HG02763 (cell line): Measurements from ENCODE around the gene RHAG.
"Not testable (repeated sequence)": the region's sequence is repeated elsewhere in the genome, so short reads cannot be mapped to it uniquely, and the experiment has no call there.

ENCODE experiments used
- ATAC-seq: cut with Tn5 transposase; IDR thresholded peaks from one replicate; pipeline ENCODE4 v1.9.1; 2021; ENCODE audit warnings: mild to moderate bottlenecking, moderate library complexity; ENCODE audit not compliant: unreplicated experiment

The RHAG gene

DNA sequence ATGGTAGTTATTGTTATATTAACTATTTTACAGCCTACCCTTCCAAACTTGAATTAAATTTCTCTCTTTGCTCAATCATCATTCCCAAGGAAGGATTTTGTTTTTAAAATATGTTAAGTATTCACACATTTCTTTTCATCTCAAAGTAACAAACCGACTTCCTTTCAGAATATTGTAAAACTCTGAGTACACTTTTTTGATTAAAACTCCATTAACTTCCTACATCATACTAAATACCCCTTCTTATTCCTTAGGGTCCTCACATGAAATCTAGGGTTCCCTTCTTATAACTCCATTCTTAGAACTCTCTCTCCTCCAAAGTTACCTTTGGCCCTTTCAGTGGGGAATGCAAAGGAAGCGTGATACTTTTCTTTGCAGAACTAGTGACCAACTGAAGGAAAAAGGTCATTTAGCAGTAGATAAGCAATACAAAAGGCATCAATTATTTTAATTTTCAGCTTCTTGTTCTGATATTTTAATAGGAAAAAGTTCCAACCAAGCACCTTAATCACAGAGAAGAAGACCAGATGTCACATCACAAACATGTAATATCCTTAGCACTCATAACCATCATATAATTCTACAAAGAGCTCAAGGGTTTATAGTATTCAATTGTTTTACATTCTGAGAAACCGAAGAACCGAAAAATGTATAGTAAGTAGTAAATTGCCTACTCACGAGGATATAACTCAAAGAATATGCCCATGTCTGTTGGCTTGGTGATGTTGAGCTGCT lies 494 bp downstream of the RHAG start:
- no peak for ATAC-seq

GRCh38 chr6:49635480-49635879 lies 1.2 kb downstream of the RHAG start:
- ATAC-seq = no peak

- ATAC-seq = no peak
Observed at GRCh38 chr6:49634836-49635218, 1.8 kb downstream of the RHAG start.

- ATAC-seq = no peak
Observed at GRCh38 chr6:49634092-49634835, 2.4 kb downstream of the RHAG start.

- ATAC-seq = no peak
Observed at GRCh38 chr6:49633541-49633940, 3.1 kb downstream of the RHAG start.

DNA sequence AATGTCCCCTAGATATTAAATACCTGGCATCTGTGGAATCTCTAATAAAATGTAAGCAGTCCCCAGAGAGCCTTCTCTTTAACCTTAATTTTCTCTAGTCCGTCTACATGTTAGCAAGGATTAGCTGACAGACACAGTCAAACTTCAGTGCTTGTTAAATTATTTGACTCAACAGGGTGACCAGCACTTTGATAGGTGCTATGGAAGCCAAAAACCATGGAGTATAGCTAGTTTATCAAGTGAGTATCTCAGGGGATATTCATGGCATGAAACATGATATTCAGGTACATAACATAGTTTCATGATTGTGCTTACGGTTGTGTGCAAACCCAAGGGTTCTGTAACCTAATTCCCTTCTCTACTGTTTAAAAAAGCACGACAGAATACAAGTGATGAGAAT lies 3.9 kb downstream of the RHAG start:
- ATAC-seq = no peak

- ATAC-seq = not testable (repeated sequence)
Observed at GRCh38 chr6:49629485-49630088, 7.1 kb downstream of the RHAG start.

- no peak for ATAC-seq
Observed at GRCh38 chr6:49626811-49627210, 9.8 kb downstream of the RHAG start.

DNA sequence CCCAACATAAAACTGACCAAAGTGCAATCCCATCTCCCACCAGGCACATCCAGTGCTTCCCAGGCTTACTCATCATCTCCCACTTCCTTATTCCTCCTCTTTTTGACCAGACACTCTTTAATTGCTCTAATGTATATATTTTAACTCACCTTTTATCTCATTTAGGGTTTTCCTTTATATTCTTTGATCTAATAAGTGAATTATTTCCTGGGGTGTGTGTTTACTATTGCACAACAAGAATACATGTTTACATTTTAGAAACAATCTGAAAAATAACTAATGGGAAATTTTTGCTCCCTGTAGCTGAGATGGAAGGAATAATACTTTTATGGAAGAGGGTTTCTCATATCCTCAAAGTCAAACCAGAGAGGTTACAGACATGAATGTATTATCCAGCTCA lies 18.4 kb downstream of the RHAG start:
- no peak for ATAC-seq

GRCh38 chr6:49614144-49614543 lies 22.5 kb downstream of the RHAG start:
- not testable (repeated sequence) for ATAC-seq

GRCh38 chr6:49609285-49609684 lies 27.4 kb downstream of the RHAG start:
- no peak for ATAC-seq

GRCh38 chr6:49608275-49608674 lies 28.4 kb downstream of the RHAG start:
- not testable (repeated sequence) for ATAC-seq

DNA sequence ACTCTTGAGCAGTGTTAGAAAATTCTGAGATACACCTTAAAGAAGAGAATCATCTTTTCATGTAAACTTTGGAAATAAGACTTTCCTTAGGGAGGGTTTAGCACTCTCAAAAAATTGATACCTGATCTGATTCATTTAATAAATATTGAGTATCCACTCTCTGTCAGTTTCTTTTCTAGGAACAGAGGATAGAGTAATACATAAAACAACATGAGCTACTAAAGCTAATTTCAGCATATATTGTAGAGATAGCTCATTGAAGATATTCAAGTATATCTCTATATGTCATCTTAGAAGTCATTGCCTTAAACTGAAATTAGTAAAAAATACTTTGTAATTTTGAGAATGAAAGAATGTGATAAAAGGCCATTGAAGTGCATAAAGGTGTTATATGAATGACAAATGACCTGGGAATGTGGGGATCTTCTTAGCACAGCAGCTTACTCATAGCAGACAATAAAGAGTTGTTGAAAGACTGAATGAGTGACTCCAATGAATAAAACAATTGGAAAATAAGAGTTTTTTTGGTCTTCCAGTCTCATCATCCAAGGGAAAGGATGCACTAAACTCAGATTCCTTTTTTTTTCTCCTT lies 29.2 kb downstream of the RHAG start:
- ATAC-seq = no peak

DNA sequence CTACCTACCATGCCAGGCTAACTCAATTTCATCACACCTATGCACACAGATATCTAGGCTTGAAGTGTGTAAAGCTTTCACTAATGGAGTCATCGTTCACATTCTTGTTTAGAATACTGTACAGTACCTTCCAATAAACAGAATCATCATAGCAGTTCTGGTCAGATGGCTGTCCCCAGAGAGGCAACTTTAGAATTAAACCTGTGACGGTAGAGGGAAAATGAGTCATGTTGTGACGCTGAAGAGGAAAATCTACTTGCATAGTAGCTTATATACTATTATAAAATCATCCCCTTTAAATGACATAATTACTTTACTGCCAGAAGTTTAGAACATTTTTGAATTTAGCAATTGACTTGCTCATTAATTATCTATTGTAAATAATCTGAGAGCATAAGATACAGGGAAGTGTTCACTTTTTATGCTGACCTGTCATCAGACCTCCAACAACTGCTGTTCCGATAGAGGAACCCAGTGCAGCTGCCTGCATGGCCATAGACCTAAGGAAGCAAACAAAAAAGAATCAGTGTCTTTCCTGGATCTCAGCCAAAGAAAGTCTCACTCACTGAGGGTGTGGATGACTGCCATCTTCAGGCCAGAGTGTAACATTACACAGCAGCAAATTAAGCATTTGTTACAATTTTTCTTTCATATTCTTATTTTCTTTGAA lies 29.8 kb downstream of the RHAG start:
- ATAC-seq = peak; percentile 94

GRCh38 chr6:49604080-49604479 lies 32.6 kb downstream of the RHAG start:
- not testable (repeated sequence) for ATAC-seq

DNA sequence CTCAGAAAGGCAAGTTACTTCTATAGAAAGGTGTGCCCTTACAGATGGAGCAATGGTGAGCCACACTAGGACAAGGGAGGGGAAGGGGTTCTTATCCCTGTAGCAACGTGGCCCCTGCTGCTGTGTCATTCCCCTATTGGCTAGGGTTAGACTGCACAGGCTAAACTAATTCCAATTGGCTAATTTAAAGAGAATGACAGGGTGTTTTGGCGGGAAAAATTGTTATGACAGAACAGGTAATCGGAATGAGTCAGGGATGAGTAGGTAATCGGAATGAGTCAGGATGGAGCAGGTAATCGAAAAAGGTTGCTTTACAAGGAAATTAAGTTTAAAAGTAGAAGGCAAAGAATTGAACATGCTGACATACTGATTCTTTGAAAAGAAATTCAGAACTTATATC lies 49.4 kb downstream of the RHAG start:
- not testable (repeated sequence) for ATAC-seq

DNA sequence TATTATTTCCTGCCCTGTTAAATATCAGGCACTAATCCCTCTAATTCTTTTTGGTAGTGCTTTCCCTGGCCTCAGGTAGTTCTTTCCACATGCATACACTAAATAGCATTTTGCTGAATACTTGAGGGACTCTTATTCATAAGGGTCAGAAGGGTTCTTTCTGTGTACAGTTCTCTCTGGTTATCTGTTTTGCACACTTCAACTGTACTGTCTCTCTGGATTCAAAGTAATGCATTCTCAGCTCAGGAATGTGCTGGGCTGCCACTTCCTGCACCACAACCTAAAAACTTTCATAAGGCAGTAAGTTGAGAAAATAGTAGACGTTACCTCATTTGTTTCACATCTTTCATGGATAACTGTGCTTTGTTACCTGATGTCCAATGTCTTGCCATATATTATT lies 54.1 kb downstream of the RHAG start:
- ATAC-seq = no peak

GRCh38 chr6:49579649-49580048 lies 57.0 kb downstream of the RHAG start:
- no peak for ATAC-seq

DNA sequence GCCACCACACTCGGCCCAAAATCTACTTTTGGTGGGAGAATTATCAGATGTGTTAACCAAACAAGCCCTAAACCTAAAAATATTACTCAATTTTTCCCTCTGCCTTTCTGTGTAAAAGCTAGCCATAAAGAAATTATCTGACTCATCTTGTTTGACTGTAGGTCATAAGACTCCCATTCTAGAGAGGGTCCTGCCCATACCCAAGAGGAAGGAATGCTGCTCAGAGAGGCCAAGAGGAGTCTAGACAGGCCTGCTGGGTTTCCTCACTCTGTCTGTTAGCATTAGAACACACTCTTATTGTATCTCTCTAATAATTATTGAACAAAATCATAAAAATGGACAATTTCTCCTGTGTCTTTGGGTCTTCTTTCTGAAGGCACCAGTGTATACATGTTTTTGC lies 60.0 kb downstream of the RHAG start:
- no peak for ATAC-seq

- no peak for ATAC-seq
Observed at GRCh38 chr6:49570474-49571079, 66.1 kb downstream of the RHAG start.

DNA sequence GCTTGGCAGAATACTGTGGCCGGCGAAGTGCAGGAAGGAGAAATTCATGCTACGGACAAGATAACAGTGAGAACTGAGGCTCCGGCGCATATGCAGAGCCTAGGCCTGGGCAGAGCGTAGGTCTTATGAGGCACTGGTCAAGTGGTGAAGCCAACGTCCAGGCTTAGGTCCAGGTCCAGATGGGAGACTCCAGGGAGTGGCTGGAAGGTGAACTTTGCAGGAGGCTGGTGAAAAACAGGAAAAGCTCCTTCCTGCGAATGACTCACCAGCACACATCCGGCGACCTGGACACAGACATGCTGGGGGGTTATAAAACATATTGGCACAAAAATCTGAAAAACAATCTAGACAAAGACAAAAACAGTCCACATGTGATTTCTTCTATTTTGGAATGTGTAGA lies 70.8 kb downstream of the RHAG start:
- no peak for ATAC-seq
